GM12878 (cell line): ENCODE data around the gene SLC24A3. TPM values are rescaled to one million over a fixed set of nuclear protein-coding genes. Genes with fewer than 3 reads are reported as not detected.

Source experiments
- ATAC-seq: fragments of 200-7000 bp; cut with Tn5 transposase; 3 replicates; pipeline ENCODE4 v1.9.1; 2020; ENCODE audit warnings: mild to moderate bottlenecking, moderate library complexity
- BruUV-seq: library from RNA; stranded (reverse); fragments of 400-500 nt; replicated peaks from 2 replicates; lab custom pipeline; 2021; lab: Mats Ljungman, UMichigan
- CTCF ChIA-PET: fragments of 300-600 bp; sonication (Branson Sonifier 250); formaldehyde crosslinking; extraction: SDS; loops from one replicate; lab custom pipeline; 2021; ENCODE audit warnings: inconsistent platforms; lab: Yijun Ruan, JAX
- POLR2A ChIA-PET: fragments of 350-600 bp; formaldehyde crosslinking; extraction: SDS; loops from one replicate; lab custom pipeline; 2021; ENCODE audit warnings: inconsistent platforms; lab: Charles Lee
- RAD21 ChIA-PET: fragments of 300-600 bp; sonication (Branson Sonifier 250); formaldehyde crosslinking; loops from one replicate; lab custom pipeline; 2023; ENCODE audit warnings: antibody characterized with exemption; ENCODE audit not compliant: unreplicated experiment; lab: Charles Lee
- SMC1A ChIA-PET: fragments of 300-600 bp; sonication (Branson Sonifier 250); formaldehyde crosslinking; loops from one replicate; lab custom pipeline; 2023; ENCODE audit not compliant: unreplicated experiment, uncharacterized antibody; lab: Charles Lee
- DNase-seq: peaks from one replicate; pipeline ENCODE4 v3.0.0-alpha.2; 2011; ENCODE audit warnings: low read depth, low spot score
- FAIRE-seq: peaks from 3 replicates; lab custom pipeline; 2011; peaks lifted over from hg19 to GRCh38; lab: Jason Lieb, UNC
- H2AFZ ChIP-seq: 2 replicates; pipeline ENCODE4 v1.6.0; 2011; ENCODE audit warnings: low read depth, low read length, control low read depth; ENCODE audit not compliant: control insufficient read depth
- H3K27ac ChIP-seq: 2 replicates; pipeline ENCODE4 v1.5.1; 2011; ENCODE audit warnings: control low read depth; ENCODE audit not compliant: control insufficient read depth, insufficient read depth
- H3K27me3 ChIP-seq, 2 experiments: replicated peaks in 1 of 2; 2 replicates each; pipeline versions ENCODE4 v1.6.0 to v1.6.1; 2011; ENCODE audit warnings: low read length in 1 of 2; ENCODE audit not compliant: control insufficient read depth in 2 of 2, insufficient read depth in 2 of 2
- H3K36me3 ChIP-seq, 2 experiments: 2 replicates each; pipeline ENCODE4 v1.5.1; 2011; ENCODE audit warnings: low read length in 1 of 2; ENCODE audit not compliant: control insufficient read depth in 2 of 2, insufficient read depth in 2 of 2
- H3K4me1 ChIP-seq: 2 replicates; pipeline ENCODE4 v1.6.1; 2011; ENCODE audit warnings: mild to moderate bottlenecking, low read length, moderate library complexity, mixed read lengths; ENCODE audit not compliant: control insufficient read depth, insufficient read depth
- H3K4me2 ChIP-seq: 2 replicates; pipeline ENCODE4 v1.6.0; 2011; ENCODE audit warnings: control low read depth; ENCODE audit not compliant: control insufficient read depth, insufficient read depth
- H3K4me3 ChIP-seq: fragments of 200-600 bp; sonication (generic); 2 replicates; pipeline ENCODE4 v1.5.1; 2016
- H3K79me2 ChIP-seq: 2 replicates; pipeline ENCODE4 v1.6.0; 2011; ENCODE audit warnings: low read length; ENCODE audit not compliant: control insufficient read depth, insufficient read depth
- H3K9ac ChIP-seq: 2 replicates; pipeline ENCODE4 v1.8.0; 2011; ENCODE audit warnings: low read length, control low read depth, mixed read lengths; ENCODE audit not compliant: control insufficient read depth, insufficient read depth
- H3K9me3 ChIP-seq: replicated peaks from 3 replicates; pipeline ENCODE4 v1.5.1; 2011; ENCODE audit warnings: mild to moderate bottlenecking, low read length; ENCODE audit not compliant: control insufficient read depth, insufficient read depth
- H4K20me1 ChIP-seq: 2 replicates; pipeline ENCODE4 v1.6.0; 2011; ENCODE audit not compliant: control insufficient read depth, insufficient read depth
- ATF2 ChIP-seq: IDR thresholded peaks from 2 replicates; pipeline ENCODE4 v1.6.1; 2012; ENCODE audit warnings: low read length, inconsistent platforms
- BMI1 ChIP-seq: fragments of 450-650 bp; IDR thresholded peaks from 2 replicates; pipeline ENCODE4 v1.6.1; 2016; ENCODE audit warnings: mild to moderate bottlenecking, moderate library complexity, borderline replicate concordance
- CHD2 ChIP-seq: IDR thresholded peaks from 2 replicates; pipeline ENCODE4 v1.6.1; 2011; ENCODE audit warnings: low read depth, low read length, improper control_type of control experiment, borderline replicate concordance
- NKRF ChIP-seq: fragments of 450-650 bp; conservative IDR thresholded peaks from 2 replicates; pipeline ENCODE4 v1.6.1; 2017; ENCODE audit warnings: mild to moderate bottlenecking, moderate library complexity
- NR2C2 ChIP-seq: IDR thresholded peaks from 2 replicates; pipeline ENCODE4 v1.6.1; 2011; ENCODE audit warnings: borderline replicate concordance, low read depth; ENCODE audit not compliant: control insufficient read depth, insufficient read length
- RAD21 ChIP-seq: IDR thresholded peaks from 2 replicates; pipeline ENCODE4 v1.6.1; 2011; ENCODE audit warnings: mild to moderate bottlenecking, low read depth, low read length, moderate library complexity; ENCODE audit not compliant: insufficient read depth
- RUNX3 ChIP-seq: IDR thresholded peaks from 2 replicates; pipeline ENCODE4 v1.6.1; 2012; ENCODE audit warnings: low read length, inconsistent platforms
- SMAD1 ChIP-seq: fragments of 450-650 bp; IDR thresholded peaks from 2 replicates; pipeline ENCODE4 v1.6.1; 2018; ENCODE audit warnings: mild to moderate bottlenecking, low read depth; ENCODE audit not compliant: partially characterized antibody
- SMC3 ChIP-seq: IDR thresholded peaks from 2 replicates; pipeline ENCODE4 v1.6.1; 2011; ENCODE audit warnings: low read length, improper control_type of control experiment, borderline replicate concordance
- YY1 ChIP-seq: IDR thresholded peaks from 2 replicates; pipeline ENCODE4 v1.6.1; 2011; ENCODE audit warnings: low read depth, mild to moderate bottlenecking, low read length
- WGBS: methylation state at CpG from one replicate; pipeline ENCODE4 v1.1.6; 2016; ENCODE audit warnings: low lambda C conversion rate; ENCODE audit not compliant: insufficient replicate concordance, insufficient coverage; ENCODE audit errors: missing lambda C conversion rate; 5-methylcytosine and 5-hydroxymethylcytosine counted together
- in situ Hi-C: fragments of 300-500 bp; cut with MboI; formaldehyde crosslinking; loops from 9 replicates; pipeline ENCODE4 v1.14.3; 2018; ENCODE audit warnings: mixed read lengths
- intact Hi-C: fragments of 100-400 bp; cut with micrococcal nuclease; formaldehyde crosslinking; loops from one replicate; pipeline ENCODE4 v1.14.2; 2022; ENCODE audit not compliant: unreplicated experiment
- polyA plus RNA-seq, 11 experiments: library from polyadenylated mRNA; depleted of rRNA in 4 of 11; unstranded in 6 of 11; stranded (reverse) in 5 of 11; fragments of >200 nt; fragmentation: Nextera tagmentation in 4 of 11; fragmentation: Illumina TruSeq in 1 of 11; extraction: Ambion mirVana in 4 of 11; extraction: Trizol in 1 of 11; gene quantifications; 1 replicate in 1 of 11; 2 replicates in 10 of 11; pipeline versions ENCODE4 v1.2.1 to v1.2.3, GENCODE V29; 2011 to 2016; ENCODE audit warnings: inconsistent platforms in 2 of 11, missing spikeins in 2 of 11, low read depth in 1 of 11
- total RNA-seq, 4 experiments: library from RNA; depleted of rRNA in 3 of 4; stranded (reverse); fragments of >200 nt in 3 of 4; fragmentation: Illumina TruSeq in 1 of 4; extraction: Trizol in 1 of 4; gene quantifications; 2 replicates each; pipeline versions ENCODE4 v1.2.1 to v1.2.3, GENCODE V29; 2013 to 2021
- TF ChIP-seq, protein P1 (sequence below), 3 experiments: IDR thresholded peaks in 2 of 3; conservative IDR thresholded peaks in 1 of 3; 2 replicates each; pipeline ENCODE4 v1.5.1; 2011; ENCODE audit warnings: low read depth in 3 of 3, low read length in 3 of 3, mild to moderate bottlenecking in 3 of 3, control low read depth in 2 of 3, moderate library complexity in 2 of 3, inconsistent platforms in 1 of 3, mixed read lengths in 1 of 3; ENCODE audit not compliant: control insufficient read depth in 2 of 3, insufficient read depth in 1 of 3; ENCODE audit errors: extremely low read depth in 1 of 3

SLC24A3 gene
- total and polyA plus RNA-seq, 10 of the 15 experiments (the other 5 are each of a cell fraction or from before 2014, with no cell fraction given) = 0.04 TPM; not detected in 9

- TF ChIP-seq ATF2 (no peak), BMI1 (no peak), RUNX3 (no peak), YY1 (no peak)
- TF ChIP-seq, all 136 proteins: peak for 0
Measured at GRCh38 chr20:19692100-19692499, 479.7 kb downstream of the SLC24A3 start (continued).

- ChIA-PET RAD21 (interaction anchor here (0.7 to 2.7 kb wide), 13 partner anchors 8 to 302 kb away, joined by 3 to 20 read pairs (median 4); no protein-coding TSS in a partner anchor), SMC1A (interaction anchor here (0.7 to 3.9 kb wide), 22 partner anchors 10 to 302 kb away, joined by 3 to 25 read pairs (median 5); no protein-coding TSS in a partner anchor), CTCF (interaction anchor here (0.6 to 3.6 kb wide), 35 partner anchors 8 to 391 kb away, joined by 3 to 33 read pairs (median 5); no protein-coding TSS in a partner anchor), POLR2A (interaction anchor here (0.7 to 1.0 kb wide), 4 partner anchors 9 to 135 kb away, joined by 3 to 4 read pairs (median 3); no protein-coding TSS in a partner anchor)
- 8% methylated on average over 15 of the region's 15 CpGs for WGBS
- Histone ChIP-seq H3K4me3 (no peak overlapping the region), H3K27ac (no peak overlapping the region), H2AFZ (no peak overlapping the region), H3K9ac (no peak overlapping the region), H3K79me2 (no peaks in the 10 kb centered on the region), H3K4me2 (no peak overlapping the region), H3K4me1 (no peaks in the 10 kb centered on the region), H3K36me3 (no peaks in the 10 kb centered on the region), H4K20me1 (no peaks in the 10 kb centered on the region), H3K27me3 (peaks cover 0 to 2% of the 10 kb centered on the region in 2 experiments; a peak in 2 of 4 replicates), H3K9me3 (no peaks in the 10 kb centered on the region)
- ATAC-seq (peak; percentile 81), DNase-seq (no peak), FAIRE-seq (peak; percentile 57)
- no peak for TF ChIP-seq NKRF
- TF ChIP-seq RAD21 = peak; percentile 62
- peak; percentile 17; the same call in 1 of the 2 replicates for TF ChIP-seq RUNX3
- TF ChIP-seq CHD2 = no peak
- no peak for TF ChIP-seq NR2C2
- peak; percentile 30 for TF ChIP-seq SMAD1
- peak; percentile 49; the same call in 1 of the 2 replicates for TF ChIP-seq YY1
- TF ChIP-seq, protein P1, sequence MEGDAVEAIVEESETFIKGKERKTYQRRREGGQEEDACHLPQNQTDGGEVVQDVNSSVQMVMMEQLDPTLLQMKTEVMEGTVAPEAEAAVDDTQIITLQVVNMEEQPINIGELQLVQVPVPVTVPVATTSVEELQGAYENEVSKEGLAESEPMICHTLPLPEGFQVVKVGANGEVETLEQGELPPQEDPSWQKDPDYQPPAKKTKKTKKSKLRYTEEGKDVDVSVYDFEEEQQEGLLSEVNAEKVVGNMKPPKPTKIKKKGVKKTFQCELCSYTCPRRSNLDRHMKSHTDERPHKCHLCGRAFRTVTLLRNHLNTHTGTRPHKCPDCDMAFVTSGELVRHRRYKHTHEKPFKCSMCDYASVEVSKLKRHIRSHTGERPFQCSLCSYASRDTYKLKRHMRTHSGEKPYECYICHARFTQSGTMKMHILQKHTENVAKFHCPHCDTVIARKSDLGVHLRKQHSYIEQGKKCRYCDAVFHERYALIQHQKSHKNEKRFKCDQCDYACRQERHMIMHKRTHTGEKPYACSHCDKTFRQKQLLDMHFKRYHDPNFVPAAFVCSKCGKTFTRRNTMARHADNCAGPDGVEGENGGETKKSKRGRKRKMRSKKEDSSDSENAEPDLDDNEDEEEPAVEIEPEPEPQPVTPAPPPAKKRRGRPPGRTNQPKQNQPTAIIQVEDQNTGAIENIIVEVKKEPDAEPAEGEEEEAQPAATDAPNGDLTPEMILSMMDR (IDR thresholded peaks at IDR 0.05 in 2 of 3, conservative IDR thresholded peaks at IDR 0.05 in 1 of 3; ENCODE audit: control insufficient read depth in 2 of 3, extremely low read depth in 1 of 3, insufficient read depth in 1 of 3, low read depth in 3 of 3, low read length in 3 of 3) = peak; percentile 82 to 88 (median 85)
- TF ChIP-seq SMC3 = peak; percentile 56; the same call in 1 of the 2 replicates
- intact Hi-C loops = loop anchor here (1.0 to 10.0 kb wide), 3 partner anchors 110 to 303 kb away; no protein-coding TSS in a partner anchor
- BruUV-seq = no TSS peak
- in situ Hi-C loops = no loop called here
Measured at GRCh38 chr20:19692685-19693119, 480.3 kb downstream of the SLC24A3 start.
